Subcutaneous adipose tissue (tissue), 4 donors: ENCODE measurements around the gene NCBP3. TPM values are rescaled to one million over a fixed set of nuclear protein-coding genes. Genes with fewer than 3 reads are reported as not detected.

Source experiments
- CTCF ChIP-seq: fragments of 450-650 bp; IDR thresholded peaks from one replicate; pipeline ENCODE4 v1.5.1; 2016; ENCODE audit warnings: low read depth, mild to moderate bottlenecking, control low read depth, antibody characterized with exemption, moderate library complexity
- total RNA-seq, 4 donors: library from RNA; depleted of rRNA; stranded (reverse); fragments of >200 nt; gene quantifications; one replicate each; pipeline ENCODE4 v1.1.0, GENCODE V29; 2016

Gene NCBP3
- total RNA-seq, 4 donors from 2014 or later, result 21.6 to 26.4 (median 23.6) TPM

- TF ChIP-seq CTCF, result no peak
Observed at GRCh38 chr17:3815925-3816324, 30.1 kb downstream of the NCBP3 start.

GRCh38 chr17:3815122-3815521, 30.9 kb downstream of the NCBP3 start:
- no peak for TF ChIP-seq CTCF

GRCh38 chr17:3814361-3814760, 31.7 kb downstream of the NCBP3 start:
- no peak for TF ChIP-seq CTCF

GRCh38 chr17:3813171-3813570, 32.9 kb downstream of the NCBP3 start:
- TF ChIP-seq CTCF, result no peak

- TF ChIP-seq CTCF, result no peak
Observed at GRCh38 chr17:3812771-3813170, 33.3 kb downstream of the NCBP3 start.

- no peak for TF ChIP-seq CTCF
Observed at GRCh38 chr17:3812284-3812683, 33.8 kb downstream of the NCBP3 start.

- TF ChIP-seq CTCF, result no peak
Observed at GRCh38 chr17:3810019-3810418, 36.0 kb downstream of the NCBP3 start.
